ENCODE results near the gene IER3.

DNA sequence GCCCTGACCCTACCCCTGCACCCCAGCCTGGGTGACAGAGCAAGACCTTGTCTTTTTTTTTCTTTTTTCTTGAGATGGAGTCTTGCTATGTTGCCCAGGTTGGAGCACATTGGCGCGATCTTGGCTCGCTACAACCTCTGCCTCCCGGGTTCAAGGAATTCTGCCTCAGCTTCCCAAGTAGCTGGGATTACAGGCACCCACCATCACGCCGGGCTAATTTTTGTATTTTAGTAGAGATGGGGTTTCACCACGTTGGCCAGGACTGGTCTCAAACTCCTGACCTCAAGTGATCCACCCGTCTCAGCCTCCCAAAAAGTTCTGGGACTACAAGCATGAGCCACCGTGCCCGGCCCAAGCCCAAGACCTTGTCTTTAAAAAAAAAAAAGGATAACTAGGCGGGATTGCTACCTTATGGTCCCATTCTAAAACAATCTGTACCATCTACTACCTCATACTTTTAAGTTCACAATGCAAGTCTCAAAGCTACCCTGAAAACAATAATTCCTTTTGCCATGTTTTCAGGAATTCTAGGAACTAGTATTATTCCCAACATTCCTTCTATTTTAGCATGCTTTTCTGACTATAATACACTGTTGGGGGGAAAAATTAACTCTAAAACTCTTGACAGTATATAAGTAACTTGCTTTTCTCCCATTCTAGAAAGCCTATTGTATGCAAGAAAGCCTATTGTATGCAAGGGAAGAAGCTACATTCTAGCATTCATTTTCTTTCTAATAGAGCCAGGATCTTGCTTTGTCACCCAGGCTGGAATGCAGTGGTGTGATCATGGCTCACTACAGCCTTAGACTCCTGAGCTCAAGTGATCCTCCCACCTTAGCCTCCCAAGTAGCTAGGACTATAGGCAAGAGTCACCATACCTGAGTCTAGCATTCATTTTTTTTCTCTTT is 17.6 kb downstream of the IER3 start:
- TF ChIP-seq CTCF (IDR thresholded peaks at IDR 0.05) = no peak
- no peak for TF ChIP-seq POLR2A (IDR thresholded peaks at IDR 0.05)
- TF ChIP-seq POLR2AphosphoS5 (IDR thresholded peaks at IDR 0.05) = no peak
- no peak for TF ChIP-seq EP300 (IDR thresholded peaks at IDR 0.05)

Measured in stomach (tissue), 4 donors.